Cerebellar cortex (tissue), 1 donor: ENCODE data around the gene TRIM31.
A peak's percentile ranks its signal among the peaks of the same experiment; 100 is the strongest.

Source experiments
- DNase-seq: peaks from one replicate; pipeline ENCODE4 v3.0.0-alpha.2; 2015; ENCODE audit warnings: low spot score

TRIM31 gene

DNA sequence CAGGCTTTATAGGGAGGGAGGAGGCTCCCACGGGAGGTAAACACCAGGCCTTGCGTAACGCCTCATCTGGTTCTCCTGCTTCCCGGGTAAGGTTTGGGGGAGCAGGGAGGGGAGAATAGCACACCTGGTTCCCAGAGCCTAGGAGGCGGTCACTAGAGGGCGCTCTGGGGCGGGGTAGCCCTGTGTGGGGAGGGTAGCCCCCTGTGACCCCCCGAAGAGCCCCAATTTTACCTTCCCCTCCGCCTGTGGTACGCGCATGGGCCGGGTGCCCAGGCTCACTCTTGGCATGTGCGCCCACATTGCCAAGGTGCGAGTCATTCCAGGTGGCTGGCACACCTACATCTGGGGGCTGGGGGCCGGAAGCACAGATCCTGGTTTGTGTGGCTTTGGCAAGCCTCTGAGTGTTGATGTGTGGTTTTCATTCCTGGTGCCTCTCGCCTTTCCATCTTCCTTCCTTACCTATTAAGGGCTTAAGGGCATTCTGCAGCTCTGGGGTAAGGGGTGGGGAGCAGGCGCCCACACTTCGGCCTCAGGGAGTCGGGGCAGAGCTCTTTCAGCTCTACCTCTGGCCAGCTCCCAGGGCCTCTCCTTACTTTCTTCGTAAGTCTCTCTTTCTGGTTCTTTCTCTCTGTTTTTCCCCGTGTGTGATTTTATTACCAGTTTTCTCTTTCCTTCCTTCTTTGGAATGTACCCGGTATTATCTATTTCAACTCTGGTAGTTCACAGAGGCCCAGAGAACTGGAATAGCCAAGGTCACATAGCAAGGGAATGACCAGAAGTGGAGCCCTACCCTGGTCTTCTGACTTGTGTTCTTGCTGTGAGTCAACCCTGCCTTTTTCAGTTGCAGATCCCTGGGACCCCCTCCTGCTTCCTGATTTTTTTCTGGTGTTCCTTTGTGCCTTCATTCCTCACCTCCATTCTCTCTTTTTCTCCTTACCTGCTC, 36.8 kb downstream of the TRIM31 start:
- DNase-seq = no peak

GRCh38 chr6:30075094-30075789, 37.6 kb downstream of the TRIM31 start, which contains the start of gene RNF39:
Gene RNF39 (minus strand): TSS chr6:30075769. CDS start chr6:30075585, 184 bp downstream.
- no peak for DNase-seq

- DNase-seq = no peak
Measured at GRCh38 chr6:30074331-30075093, 38.4 kb downstream of the TRIM31 start.

DNA sequence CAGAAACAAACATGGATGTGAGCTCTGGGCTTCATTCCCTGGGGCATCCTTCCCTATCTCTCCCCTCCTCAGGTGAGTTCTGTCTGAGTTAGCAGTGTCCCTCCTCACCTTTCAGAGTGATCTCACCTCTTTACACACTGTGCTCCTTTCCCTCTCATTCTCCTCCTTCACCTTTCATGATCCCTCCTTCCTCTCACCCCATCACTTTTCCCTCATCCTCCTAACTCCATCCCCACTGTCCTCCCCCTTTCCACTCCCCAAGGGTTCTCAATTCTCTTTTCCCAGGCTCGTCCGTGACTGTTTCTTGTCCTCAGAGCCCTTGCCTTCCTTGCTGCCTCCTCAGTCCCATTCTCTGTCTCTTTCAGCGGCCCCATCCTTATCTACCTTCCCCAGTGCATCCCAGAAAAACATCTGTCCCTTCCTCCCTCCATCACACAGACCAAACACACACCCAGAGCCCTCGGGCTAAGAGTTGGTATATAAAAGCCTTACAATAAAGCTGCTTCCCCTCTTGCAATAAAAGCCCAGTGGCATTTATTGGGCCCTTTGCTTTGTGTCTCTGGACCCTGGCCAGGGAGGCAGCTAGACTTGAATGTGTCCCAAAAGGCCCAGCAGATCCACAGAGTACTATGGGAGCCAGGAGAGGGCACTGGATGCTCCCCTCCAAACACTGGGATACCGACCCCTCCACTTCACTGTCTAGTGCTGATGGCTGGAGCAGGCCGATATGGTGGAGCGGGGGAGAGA, 39.2 kb downstream of the TRIM31 start:
- DNase-seq = no peak

DNA sequence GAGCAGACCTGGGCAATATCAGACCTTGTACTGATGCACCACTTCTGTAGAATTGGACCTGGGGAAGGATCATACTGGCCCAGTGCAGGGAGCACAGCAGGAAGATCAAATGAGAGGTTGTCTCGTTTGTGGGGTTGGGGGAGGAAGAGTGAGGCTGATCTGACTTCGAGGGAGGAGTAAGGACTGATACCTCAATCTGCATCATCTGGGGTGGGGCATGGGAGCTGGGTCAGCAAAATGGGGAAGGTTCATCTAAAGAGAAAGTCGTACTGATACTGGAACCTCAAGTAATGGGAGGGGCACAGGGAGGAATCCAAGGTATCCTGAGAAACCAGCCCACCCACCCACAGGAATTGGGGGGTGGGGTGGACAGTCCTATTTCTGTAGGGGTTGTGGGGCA, 41.0 kb downstream of the TRIM31 start:
- DNase-seq = no peak

DNA sequence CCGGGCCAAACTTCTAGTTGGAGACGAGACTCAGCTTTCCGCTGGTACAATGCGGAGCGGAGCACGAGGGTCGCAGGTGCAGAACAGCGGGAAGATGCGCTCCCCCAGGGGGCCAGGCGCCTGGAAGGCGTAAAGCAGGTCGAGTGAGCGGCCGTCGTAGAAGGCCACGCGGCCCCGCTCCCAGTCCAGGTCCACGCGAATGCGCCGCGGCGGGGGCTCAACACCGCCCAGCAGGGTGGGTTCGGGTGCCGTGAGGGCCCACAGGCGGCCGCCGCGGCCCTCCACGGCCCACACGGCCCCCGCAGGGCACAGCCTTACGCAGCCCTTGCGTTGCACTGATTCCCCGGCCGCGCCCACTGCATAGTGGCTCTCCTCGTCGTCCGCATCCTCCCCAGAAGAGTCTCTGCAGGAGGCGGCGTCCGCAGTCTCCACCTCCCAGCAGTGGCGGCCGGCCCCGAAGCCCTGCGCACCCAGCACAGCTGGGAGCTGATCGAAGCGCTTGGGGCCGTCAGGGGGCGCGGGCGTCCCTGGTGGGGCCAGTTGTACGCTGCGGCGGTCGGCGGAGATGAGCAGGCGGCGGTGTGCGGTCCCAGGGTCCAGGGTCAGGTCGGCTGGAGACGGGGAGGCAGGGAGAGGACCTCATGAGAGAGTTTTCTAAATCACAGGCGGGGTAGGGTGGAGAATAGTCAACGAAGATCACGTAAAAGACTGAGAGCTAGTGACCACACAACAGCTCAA, 41.6 kb downstream of the TRIM31 start:
- no peak for DNase-seq

GRCh38 chr6:30067460-30068139, 45.3 kb downstream of the TRIM31 start:
- DNase-seq = no peak

DNA sequence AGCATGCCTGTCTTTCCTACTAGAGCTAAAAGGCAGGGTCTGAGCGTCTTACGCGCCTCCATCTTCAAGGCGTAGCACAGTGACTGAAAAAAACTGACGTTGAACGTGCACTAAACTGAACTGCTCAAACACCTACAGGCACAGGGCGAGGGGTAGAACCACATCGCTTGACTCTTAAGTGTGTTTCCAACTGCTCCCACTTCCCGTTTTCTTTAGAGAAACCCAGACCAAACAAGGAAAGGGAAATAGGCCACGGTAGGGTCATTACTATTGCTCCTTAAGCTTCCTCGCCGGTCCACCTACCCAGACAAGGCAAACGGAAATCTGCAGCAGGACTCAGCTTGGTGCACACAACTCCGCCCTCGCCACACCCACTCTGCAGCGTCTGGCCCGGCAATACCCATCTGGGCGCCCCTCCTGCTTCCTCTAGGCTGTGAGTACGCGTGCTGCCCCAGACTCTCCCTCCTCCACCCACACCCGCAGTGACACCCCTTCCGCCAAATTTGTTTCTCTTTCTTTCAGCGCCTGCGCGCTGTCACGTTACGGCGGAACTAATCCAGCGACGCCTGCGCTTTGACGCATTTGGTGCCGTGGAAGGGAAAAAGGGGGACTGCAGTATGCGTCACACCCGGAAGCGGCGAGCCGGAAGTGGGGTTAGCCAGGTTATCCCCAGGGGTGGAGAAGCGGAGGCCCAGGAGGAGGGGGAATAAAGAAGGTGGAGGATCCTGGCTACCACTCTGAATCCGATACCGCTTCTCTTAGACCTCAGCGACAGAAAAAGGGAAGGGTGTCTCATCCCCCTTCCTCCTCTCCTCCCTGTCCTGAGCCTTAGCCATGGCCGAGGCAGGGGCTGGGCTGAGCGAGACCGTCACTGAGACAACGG, 46.1 kb downstream of the TRIM31 start, which contains the start of gene PPP1R11:
TSS of gene PPP1R11 (plus strand) at position 622 of the 883 bp plus-strand sequence. CDS start at position 835, 213 bp downstream.
- peak; percentile 100 for DNase-seq

- no peak for DNase-seq
Measured at GRCh38 chr6:30066082-30066481, 46.8 kb downstream of the TRIM31 start.

GRCh38 chr6:30063315-30063714, 49.6 kb downstream of the TRIM31 start:
- no peak for DNase-seq

- DNase-seq = no peak
Measured at GRCh38 chr6:30062471-30063178, 50.3 kb downstream of the TRIM31 start.

GRCh38 chr6:30061858-30062458, 50.9 kb downstream of the TRIM31 start:
- DNase-seq = peak; percentile 38

DNA sequence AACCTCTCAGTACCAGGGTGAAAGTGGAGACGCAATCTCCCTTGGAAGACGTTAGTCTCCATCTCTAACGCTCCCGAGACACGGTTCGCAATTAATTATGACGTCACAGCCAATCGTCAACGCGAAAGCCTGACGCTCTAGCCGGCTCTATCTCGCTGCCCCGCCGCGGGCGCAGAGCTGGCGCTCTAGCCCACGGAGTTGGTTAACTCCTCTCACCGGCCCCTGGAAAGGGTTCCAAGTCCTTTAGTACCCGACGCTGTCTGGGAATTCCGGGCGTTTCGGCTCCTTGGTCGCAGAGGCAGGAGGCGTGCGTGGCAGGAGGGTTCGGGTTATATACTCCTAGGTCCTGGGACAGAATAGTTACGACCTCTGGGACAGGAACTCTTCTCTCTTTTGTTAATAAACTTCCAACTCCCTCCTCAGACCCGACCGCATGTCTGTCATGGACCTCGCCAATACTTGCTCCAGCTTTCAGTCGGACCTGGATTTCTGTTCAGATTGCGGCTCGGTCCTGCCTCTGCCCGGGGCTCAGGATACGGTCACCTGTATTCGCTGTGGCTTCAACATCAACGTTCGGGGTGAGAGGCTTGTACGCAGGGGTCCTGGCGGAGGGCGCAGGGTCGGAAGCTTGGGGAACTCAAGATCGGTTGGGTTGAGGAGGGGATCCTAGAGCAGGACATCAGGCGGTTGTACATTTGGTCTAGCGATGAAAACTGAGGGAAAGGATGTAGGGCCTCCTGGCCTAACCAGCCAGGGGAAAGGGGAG, 51.6 kb downstream of the TRIM31 start, which contains the start of gene POLR1H:
TSS of gene POLR1H (plus strand) at position 174 of the 766 bp plus-strand sequence. CDS start at position 434, 260 bp downstream.
- peak; percentile 98 for DNase-seq

DNA sequence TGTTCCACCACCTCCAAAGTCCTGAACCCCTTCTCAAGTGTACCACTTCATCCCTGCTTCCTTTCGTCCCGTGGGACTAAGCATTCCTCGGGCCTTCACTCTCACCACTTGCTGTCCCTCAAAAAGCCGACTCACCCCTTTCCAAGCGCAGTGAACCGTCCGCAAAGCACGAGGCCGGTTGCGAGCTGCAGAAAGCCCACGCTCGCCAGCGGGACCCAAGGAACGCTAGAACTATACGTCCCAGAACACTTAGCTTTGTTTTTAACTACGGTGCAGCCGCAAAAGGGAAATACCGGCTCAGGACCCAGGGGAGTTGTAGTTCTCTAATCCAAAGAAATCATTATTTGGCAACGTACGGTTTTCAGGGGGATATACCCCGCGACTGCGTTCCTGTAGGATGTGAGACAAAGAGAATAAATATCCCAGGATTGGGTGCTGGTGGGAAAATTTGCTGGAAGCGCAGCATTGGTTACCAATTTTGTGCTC, 52.2 kb downstream of the TRIM31 start:
- DNase-seq = no peak

GRCh38 chr6:30055513-30055912, 57.4 kb downstream of the TRIM31 start:
- no peak for DNase-seq

GRCh38 chr6:30053682-30054081, 59.2 kb downstream of the TRIM31 start:
- no peak for DNase-seq
